Trophoblast cell (in vitro differentiated cells and primary cell): ENCODE data around the gene IGF1.

Experiments
- DNase-seq, 2 donors: peaks; one replicate each; pipeline ENCODE4 v3.0.0-alpha.2; 2016
- H2AFZ ChIP-seq: 2 replicates; pipeline ENCODE4 v1.6.1; 2013; ENCODE audit warnings: low read length, moderate library complexity, mild to moderate bottlenecking; ENCODE audit not compliant: insufficient read depth, poor library complexity
- H2AK5ac ChIP-seq: 2 replicates; pipeline ENCODE4 v1.6.1; 2013; ENCODE audit warnings: mild to moderate bottlenecking, low read length
- H2BK120ac ChIP-seq: 2 replicates; pipeline ENCODE4 v1.6.1; 2013; ENCODE audit warnings: low read length, mild to moderate bottlenecking, moderate library complexity; ENCODE audit not compliant: insufficient read depth, poor library complexity
- H2BK12ac ChIP-seq: 2 replicates; pipeline ENCODE4 v1.6.1; 2013; ENCODE audit warnings: mild to moderate bottlenecking, low read length, moderate library complexity
- H2BK5ac ChIP-seq: 2 replicates; pipeline ENCODE4 v1.6.1; 2013; ENCODE audit warnings: low read length, low read depth, moderate library complexity, mild to moderate bottlenecking; ENCODE audit not compliant: poor library complexity
- H3K14ac ChIP-seq: 2 replicates; pipeline ENCODE4 v1.6.1; 2013; ENCODE audit warnings: mild to moderate bottlenecking, low read length
- H3K18ac ChIP-seq: 2 replicates; pipeline ENCODE4 v1.6.1; 2013; ENCODE audit warnings: mild to moderate bottlenecking, low read length
- H3K23ac ChIP-seq: 2 replicates; pipeline ENCODE4 v1.6.1; 2013; ENCODE audit warnings: low read length
- H3K27ac ChIP-seq: 2 replicates; pipeline ENCODE4 v1.5.1; 2013; ENCODE audit warnings: low read depth, mild to moderate bottlenecking, inconsistent platforms, low read length, moderate library complexity
- H3K27me3 ChIP-seq: 2 replicates; pipeline ENCODE4 v1.6.1; 2013; ENCODE audit warnings: inconsistent platforms, mild to moderate bottlenecking, low read length, moderate library complexity; ENCODE audit not compliant: insufficient read depth
- H3K36me3 ChIP-seq, 2 experiments: 1 replicate in 1 of 2; 2 replicates in 1 of 2; pipeline ENCODE4 v1.6.1; 2013; ENCODE audit warnings: low read length in 2 of 2, mild to moderate bottlenecking in 2 of 2, moderate library complexity in 1 of 2; ENCODE audit not compliant: insufficient read depth in 2 of 2, control insufficient read depth in 1 of 2
- H3K4ac ChIP-seq: 2 replicates; pipeline ENCODE4 v1.6.1; 2013; ENCODE audit warnings: low read depth, mild to moderate bottlenecking, low read length, moderate library complexity
- H3K4me1 ChIP-seq, 2 experiments: 1 replicate in 1 of 2; 2 replicates in 1 of 2; pipeline ENCODE4 v1.6.1; 2013; ENCODE audit warnings: low read length in 2 of 2, mild to moderate bottlenecking in 2 of 2, moderate library complexity in 1 of 2; ENCODE audit not compliant: insufficient read depth in 2 of 2, control insufficient read depth in 1 of 2
- H3K4me2 ChIP-seq: 2 replicates; pipeline ENCODE4 v1.6.1; 2013; ENCODE audit warnings: inconsistent platforms, mild to moderate bottlenecking, low read length, moderate library complexity
- H3K4me3 ChIP-seq: 2 replicates; pipeline ENCODE4 v1.5.1; 2013; ENCODE audit warnings: mild to moderate bottlenecking, low read depth, low read length, inconsistent platforms
- H3K79me1 ChIP-seq: one replicate; pipeline ENCODE4 v1.6.1; 2013; ENCODE audit warnings: low read length
- H3K79me2 ChIP-seq: 2 replicates; pipeline ENCODE4 v1.6.1; 2013; ENCODE audit warnings: low read length, mild to moderate bottlenecking; ENCODE audit not compliant: control insufficient read depth, insufficient read depth, poor library complexity
- H3K9ac ChIP-seq: 2 replicates; pipeline ENCODE4 v1.6.1; 2013; ENCODE audit warnings: mild to moderate bottlenecking, low read length
- H3K9me3 ChIP-seq: 2 replicates; pipeline ENCODE4 v1.6.1; 2013; ENCODE audit warnings: low read depth, mild to moderate bottlenecking, control low read depth, inconsistent platforms, low read length; ENCODE audit not compliant: insufficient read depth
- H4K12ac ChIP-seq: 2 replicates; pipeline ENCODE4 v1.6.1; 2013; ENCODE audit warnings: low read depth, mild to moderate bottlenecking, low read length, moderate library complexity
- H4K8ac ChIP-seq: 2 replicates; pipeline ENCODE4 v1.6.1; 2013; ENCODE audit warnings: low read depth, mild to moderate bottlenecking, low read length, moderate library complexity
- H4K91ac ChIP-seq: one replicate; pipeline ENCODE4 v1.6.1; 2013; ENCODE audit warnings: low read depth, mild to moderate bottlenecking, low read length, moderate library complexity
- whole genome bisulfite sequencing: extraction: QIAGEN DNeasy Blood & Tissue Kit; methylation state at CpG from one replicate; pipeline ENCODE4 v1.1.7; 2013; ENCODE audit warnings: missing lambda C conversion rate; ENCODE audit not compliant: insufficient read length, insufficient coverage; ENCODE audit errors: extremely low coverage; 5-methylcytosine and 5-hydroxymethylcytosine counted together

Gene IGF1

DNA sequence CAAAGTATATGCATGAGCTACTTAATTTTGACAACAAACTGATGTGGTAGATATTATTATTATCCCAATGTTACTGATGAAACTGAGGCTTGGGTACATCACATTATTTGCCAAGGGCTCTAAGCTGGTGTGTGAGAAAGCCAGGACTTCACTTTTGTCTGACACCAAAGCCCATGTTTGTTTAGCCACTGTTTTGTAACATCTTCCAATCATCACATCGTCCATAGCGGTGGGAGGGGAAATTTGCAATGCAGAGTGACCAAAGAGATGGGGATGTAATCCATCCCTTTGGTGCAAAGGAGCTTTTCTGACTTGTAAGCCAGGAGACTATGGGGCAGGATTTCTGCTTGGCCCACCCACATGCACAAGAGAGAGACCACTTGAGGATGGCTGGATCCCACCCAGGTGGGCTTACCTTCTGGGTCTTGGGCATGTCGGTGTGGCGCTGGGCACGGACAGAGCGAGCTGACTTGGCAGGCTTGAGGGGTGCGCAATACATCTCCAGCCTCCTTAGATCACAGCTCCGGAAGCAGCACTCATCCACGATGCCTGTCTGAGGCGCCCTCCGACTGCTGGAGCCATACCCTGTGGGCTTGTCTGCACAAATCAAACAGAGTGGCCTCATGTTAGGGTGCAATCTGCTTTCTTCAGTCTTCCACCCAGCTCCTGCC lies 61.1 kb downstream of the IGF1 start:
- Histone ChIP-seq H2BK5ac (no peak overlapping the region), H2AFZ (no peak overlapping the region), H3K79me1 (no peaks in the 10 kb centered on the region), H3K4me1 (no peaks in the 10 kb centered on the region), H3K4ac (no peak overlapping the region), H3K4me2 (no peak overlapping the region), H4K8ac (no peak overlapping the region), H2BK120ac (no peak overlapping the region), H3K9me3 (peaks cover 2% of the 10 kb centered on the region), H4K91ac (no peak overlapping the region), H3K79me2 (no peaks in the 10 kb centered on the region), H3K14ac (no peak overlapping the region), H3K18ac (no peak overlapping the region), H2AK5ac (no peak overlapping the region), H3K4me3 (no peak overlapping the region), H3K27me3 (no peaks in the 10 kb centered on the region), H3K9ac (peak overlapping the region; percentile 65), H4K12ac (no peak overlapping the region), H3K36me3 (no peaks in the 10 kb centered on the region), H3K23ac (no peak overlapping the region), H3K27ac (no peak overlapping the region), H2BK12ac (no peak overlapping the region)
- no peak for DNase-seq
- no CpG with 5 or more reads among the region's 11 CpGs for WGBS

DNA sequence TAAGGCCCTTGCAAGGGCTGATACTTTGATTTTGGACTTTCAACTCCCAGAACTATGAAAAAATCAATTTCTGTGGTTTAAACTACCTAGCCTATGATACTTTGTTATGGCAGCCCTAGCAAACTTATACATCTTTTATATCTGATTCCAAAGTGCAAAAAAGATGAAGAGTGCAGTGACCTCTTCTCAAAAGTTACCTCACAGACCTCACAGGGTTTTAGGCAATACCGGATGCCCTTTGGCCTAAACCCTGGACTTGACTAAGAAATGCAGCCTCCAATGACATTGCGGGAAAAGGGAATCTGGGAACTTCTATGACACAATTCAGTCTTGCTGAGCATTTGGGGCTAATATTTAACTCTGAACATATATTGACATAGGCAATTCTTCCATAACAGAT lies 63.3 kb downstream of the IGF1 start:
- no peak overlapping the region for H4K91ac ChIP-seq
- no peak overlapping the region for H3K9ac ChIP-seq
- no peak overlapping the region for H3K14ac ChIP-seq
- H4K8ac ChIP-seq = no peak overlapping the region
- no peak overlapping the region for H2AK5ac ChIP-seq
- H3K27ac ChIP-seq = no peak overlapping the region
- H3K79me2 ChIP-seq = no peaks in the 10 kb centered on the region
- no peak overlapping the region for H2BK5ac ChIP-seq
- no peak overlapping the region for H2AFZ ChIP-seq
- no peaks in the 10 kb centered on the region for H3K36me3 ChIP-seq
- H4K12ac ChIP-seq = no peak overlapping the region
- H2BK120ac ChIP-seq = no peak overlapping the region
- no peak overlapping the region for H3K18ac ChIP-seq
- no CpG with 5 or more reads among the region's 2 CpGs for WGBS
- H2BK12ac ChIP-seq = no peak overlapping the region
- H3K4me3 ChIP-seq = no peak overlapping the region
- no peak for DNase-seq
- no peak overlapping the region for H3K4ac ChIP-seq
- H3K23ac ChIP-seq = no peak overlapping the region
- H3K79me1 ChIP-seq = no peaks in the 10 kb centered on the region
- H3K27me3 ChIP-seq = no peaks in the 10 kb centered on the region
- no peaks in the 10 kb centered on the region for H3K4me1 ChIP-seq
- no peak overlapping the region for H3K4me2 ChIP-seq
- peaks cover 2% of the 10 kb centered on the region for H3K9me3 ChIP-seq

DNA sequence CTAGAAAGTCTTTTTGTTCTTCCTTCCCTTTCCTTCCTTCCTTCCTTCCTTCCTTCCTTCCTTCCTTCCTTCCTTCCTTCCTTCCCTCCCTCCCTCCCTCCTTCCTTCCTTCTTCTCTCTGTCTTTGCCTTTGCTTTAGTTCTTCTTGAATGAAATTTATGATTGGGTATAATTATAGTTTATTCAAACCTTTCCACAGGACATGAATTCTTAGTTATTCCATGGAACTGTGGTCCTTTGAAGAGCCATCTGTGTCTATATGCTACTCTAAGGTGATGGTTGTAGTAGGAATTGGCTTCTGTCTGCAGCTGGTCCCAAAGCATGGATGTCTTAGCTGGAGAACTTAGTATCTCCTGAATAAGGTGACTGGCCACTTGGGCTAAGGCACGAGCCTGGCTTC lies 64.8 kb downstream of the IGF1 start:
- no CpG with 5 or more reads among the region's 1 CpG for WGBS
- H2AK5ac ChIP-seq = no peak overlapping the region
- no peak overlapping the region for H2AFZ ChIP-seq

DNA sequence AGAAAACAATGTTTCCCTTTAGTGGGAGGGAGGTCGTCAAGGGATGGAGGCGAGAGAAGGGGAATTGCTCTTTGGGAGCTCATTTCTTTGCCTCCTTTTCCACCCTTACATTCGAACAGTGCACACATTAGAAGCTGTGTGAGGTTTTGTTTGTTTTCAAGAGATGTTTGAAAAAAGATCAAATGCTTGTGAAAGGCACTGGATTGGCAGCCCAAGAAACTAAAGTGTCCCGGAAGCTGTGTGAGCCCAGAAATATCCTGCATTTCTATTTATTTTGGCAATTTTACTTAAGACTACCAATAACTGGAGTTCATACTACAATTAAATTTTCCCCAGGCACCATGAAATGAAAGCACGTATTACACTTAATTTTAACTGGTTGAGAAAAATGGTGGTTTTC lies 67.0 kb downstream of the IGF1 start:
- Histone ChIP-seq H3K27ac (no peak overlapping the region), H3K9ac (no peak overlapping the region), H4K8ac (no peak overlapping the region), H4K12ac (no peak overlapping the region), H2BK5ac (no peak overlapping the region), H3K4me1 (no peaks in the 10 kb centered on the region), H3K18ac (no peak overlapping the region), H3K23ac (no peak overlapping the region), H3K4me2 (no peak overlapping the region), H3K36me3 (no peaks in the 10 kb centered on the region), H3K27me3 (no peaks in the 10 kb centered on the region), H3K14ac (no peak overlapping the region), H2AK5ac (no peak overlapping the region), H3K79me2 (no peaks in the 10 kb centered on the region), H4K91ac (no peak overlapping the region), H2AFZ (no peak overlapping the region), H3K79me1 (no peaks in the 10 kb centered on the region), H2BK120ac (no peak overlapping the region), H3K9me3 (no peaks in the 10 kb centered on the region), H3K4ac (no peak overlapping the region), H2BK12ac (no peak overlapping the region), H3K4me3 (no peak overlapping the region)
- DNase-seq = no peak
- WGBS = no CpG with 5 or more reads among the region's 5 CpGs

More for the DNA sequence above, 64.8 kb downstream of the IGF1 start:
- H3K27me3 ChIP-seq = no peaks in the 10 kb centered on the region
- no peak overlapping the region for H3K27ac ChIP-seq
- H3K9ac ChIP-seq = no peak overlapping the region
- H4K12ac ChIP-seq = no peak overlapping the region
- no peaks in the 10 kb centered on the region for H3K79me1 ChIP-seq
- H3K4me1 ChIP-seq = no peaks in the 10 kb centered on the region
- no peak overlapping the region for H3K4ac ChIP-seq
- H3K18ac ChIP-seq = no peak overlapping the region
- H3K79me2 ChIP-seq = no peaks in the 10 kb centered on the region
- H3K14ac ChIP-seq = no peak overlapping the region
- H3K9me3 ChIP-seq = no peaks in the 10 kb centered on the region
- DNase-seq = no peak
- no peak overlapping the region for H4K8ac ChIP-seq
- H3K36me3 ChIP-seq = no peaks in the 10 kb centered on the region
- no peak overlapping the region for H2BK12ac ChIP-seq
- H3K23ac ChIP-seq = no peak overlapping the region
- no peak overlapping the region for H4K91ac ChIP-seq
- H3K4me2 ChIP-seq = no peak overlapping the region
- H2BK120ac ChIP-seq = no peak overlapping the region
- no peak overlapping the region for H3K4me3 ChIP-seq
- no peak overlapping the region for H2BK5ac ChIP-seq
